ENCODE results near the gene OVOL2. TPM values are rescaled to one million over a fixed set of nuclear protein-coding genes. Genes with fewer than 3 reads are reported as not detected.
A peak's percentile ranks its signal among the peaks of the same experiment; 100 is the strongest.
"Not testable (repeated sequence)": the region's sequence is repeated elsewhere in the genome, so short reads cannot be mapped to it uniquely, and the experiment has no call there.

Gene OVOL2
- total and polyA plus RNA-seq, 8 donors, result 5.8 to 10.5 (median 7.9) TPM

GRCh38 chr20:18030020-18030419 is 27.7 kb downstream of the OVOL2 start:
- Histone ChIP-seq H3K36me3 (no peaks in the 10 kb centered on the region), H3K27ac (no peak overlapping the region), H3K4me1 (no peaks in the 10 kb centered on the region), H3K27me3 (no peaks in the 10 kb centered on the region), H3K4me3 (no peak overlapping the region), H3K9me3 (no peaks in the 10 kb centered on the region)
- intact Hi-C loops (cut with DNase I), result no loop called here
- ATAC-seq, result no peak
- DNase-seq, result no peak
- no peak for TF ChIP-seq CTCF (IDR thresholded peaks at IDR 0.05)

GRCh38 chr20:18027011-18027410 is 30.7 kb downstream of the OVOL2 start:
- DNase-seq; H3K4me1 ChIP-seq; H3K27me3 ChIP-seq; H3K27ac ChIP-seq; H3K9me3 ChIP-seq; intact Hi-C loops (cut with DNase I); ATAC-seq; H3K4me3 ChIP-seq; H3K36me3 ChIP-seq: not testable (repeated sequence)

- intact Hi-C loops (cut with DNase I), result no loop called here
- DNase-seq, result no peak
- H3K27ac ChIP-seq, result no peak overlapping the region
- no peaks in the 10 kb centered on the region for H3K27me3 ChIP-seq
- no peaks in the 10 kb centered on the region for H3K4me1 ChIP-seq
- H3K9me3 ChIP-seq, result no peaks in the 10 kb centered on the region
- H3K4me3 ChIP-seq, result no peak overlapping the region
- TF ChIP-seq CTCF (IDR thresholded peaks at IDR 0.05), result no peak
- ATAC-seq, result no peak
- H3K36me3 ChIP-seq, result peaks cover 0 to 4% of the 10 kb centered on the region in 2 donors
Measured at GRCh38 chr20:18024606-18025127, 33.0 kb downstream of the OVOL2 start.

- ATAC-seq, result no peak
- H3K9me3 ChIP-seq, result no peaks in the 10 kb centered on the region
- no peak for TF ChIP-seq CTCF (IDR thresholded peaks at IDR 0.05)
- no peaks in the 10 kb centered on the region for H3K27me3 ChIP-seq
- no peaks in the 10 kb centered on the region for H3K4me1 ChIP-seq
- H3K27ac ChIP-seq, result no peak overlapping the region
- DNase-seq, result no peak
- peaks cover 0 to 4% of the 10 kb centered on the region in 2 donors for H3K36me3 ChIP-seq
- no peak overlapping the region for H3K4me3 ChIP-seq
- intact Hi-C loops (cut with DNase I), result no loop called here
Measured at GRCh38 chr20:18020931-18021330, 36.8 kb downstream of the OVOL2 start.

- intact Hi-C loops (cut with DNase I), result no loop called here
- Histone ChIP-seq H3K36me3 (no peaks in the 10 kb centered on the region), H3K4me3 (no peak overlapping the region), H3K4me1 (no peaks in the 10 kb centered on the region), H3K27ac (no peak overlapping the region), H3K9me3 (no peaks in the 10 kb centered on the region), H3K27me3 (no peaks in the 10 kb centered on the region)
- ATAC-seq (peak; percentile 80), DNase-seq (no peak)
- TF ChIP-seq CTCF (IDR thresholded peaks at IDR 0.05), result peak in 1 of 2 donors; percentile 37
Measured at GRCh38 chr20:18019068-18019467, 38.6 kb downstream of the OVOL2 start.

- H3K4me3 ChIP-seq, result no peak overlapping the region
- DNase-seq (no peak), ATAC-seq (no peak)
- H3K9me3 ChIP-seq, result no peaks in the 10 kb centered on the region
- no peak overlapping the region for H3K27ac ChIP-seq
- intact Hi-C loops (cut with DNase I), result no loop called here
- TF ChIP-seq CTCF (IDR thresholded peaks at IDR 0.05), result no peak
- no peaks in the 10 kb centered on the region for H3K36me3 ChIP-seq
- H3K27me3 ChIP-seq, result no peaks in the 10 kb centered on the region
- H3K4me1 ChIP-seq, result no peaks in the 10 kb centered on the region
Measured at GRCh38 chr20:18018100-18018499, 39.6 kb downstream of the OVOL2 start.
